Testis (tissue), 3 donors: Measurements from ENCODE around the gene DNLZ. TPM values are rescaled to one million over a fixed set of nuclear protein-coding genes. Genes with fewer than 3 reads are reported as not detected.
"Not testable (repeated sequence)": the region's sequence is repeated elsewhere in the genome, so short reads cannot be mapped to it uniquely, and the experiment has no call there.

Experiments
- DNase-seq: peaks from one replicate; pipeline ENCODE4 v3.0.0-alpha.2; 2019
- H3K27ac ChIP-seq, 2 donors: fragments of 200-600 bp; sonication (generic); one replicate each; pipeline ENCODE4 v1.5.1; 2019
- H3K27me3 ChIP-seq: fragments of 200-600 bp; sonication (generic); one replicate; pipeline ENCODE4 v1.5.1; 2019
- H3K36me3 ChIP-seq: fragments of 200-600 bp; sonication (generic); one replicate; pipeline ENCODE4 v1.5.1; 2017; ENCODE audit warnings: low read depth; ENCODE audit errors: missing control alignments
- H3K4me1 ChIP-seq: fragments of 200-600 bp; sonication (generic); one replicate; pipeline ENCODE4 v1.5.1; 2019
- H3K4me3 ChIP-seq, 2 donors: fragments of 200-600 bp; sonication (generic); one replicate each; pipeline ENCODE4 v1.5.1; 2017 to 2019
- H3K9me3 ChIP-seq: fragments of 200-600 bp; sonication (generic); one replicate; pipeline ENCODE4 v1.5.1; 2017
- CTCF ChIP-seq, 3 experiments: fragments of 450-650 bp in 2 of 3; fragments of 200-600 bp in 1 of 3; sonication (generic) in 1 of 3; IDR thresholded peaks; one replicate each; pipeline ENCODE4 v1.5.1; 2016 to 2019; ENCODE audit warnings: antibody characterized with exemption in 3 of 3, mild to moderate bottlenecking in 2 of 3, moderate library complexity in 1 of 3
- POLR2A ChIP-seq: fragments of 450-650 bp; IDR thresholded peaks from one replicate; pipeline ENCODE4 v1.6.1; 2017; ENCODE audit warnings: antibody characterized with exemption, mild to moderate bottlenecking, moderate library complexity
- WGBS, 2 donors: methylation state at CpG; one replicate each; pipeline ENCODE4 v1.1.5; 2018; 5-methylcytosine and 5-hydroxymethylcytosine counted together
- intact Hi-C: fragments of 100-400 bp; cut with DNase I; formaldehyde crosslinking; loops from one replicate; pipeline ENCODE4 v1.15.1; 2023; ENCODE audit warnings: low total_unique reads
- polyA plus RNA-seq: library from polyadenylated mRNA; stranded (reverse); fragments of 350-450 nt; fragmentation: Illumina TruSeq; extraction: RNeasy Lipid Tissue Mini Kit (QIAGEN cat#74804); gene quantifications from one replicate; pipeline ENCODE4 v1.2.3, GENCODE V29; 2014; ENCODE audit warnings: low read depth, low replicate concordance; ENCODE audit not compliant: insufficient read depth
- total RNA-seq, 2 donors: library from RNA; depleted of rRNA; stranded (reverse); fragments of >200 nt; gene quantifications; one replicate each; pipeline ENCODE4 v1.2.3, GENCODE V29; 2016

DNLZ gene
- total and polyA plus RNA-seq, 3 donors from 2014 or later: 14.0 to 51.1 (median 48.2) TPM

- peak; percentile 57 for DNase-seq
- Histone ChIP-seq H3K4me3 (peak overlapping the region; percentile 90 to 99), H3K36me3 (no peaks in the 10 kb centered on the region), H3K9me3 (no peaks in the 10 kb centered on the region), H3K4me1 (peaks cover 15% of the 10 kb centered on the region), H3K27me3 (no peaks in the 10 kb centered on the region), H3K27ac (peak overlapping the region; percentile 37 to 85)
- TF ChIP-seq CTCF (IDR thresholded peaks at IDR 0.05) (no peak), POLR2A (no peak)
- WGBS, 2 donors: 3 to 6% methylated on average over 16 to 58 of the region's 71 CpGs
- intact Hi-C loops: no loop called here
Observed at GRCh38 chr9:136409557-136410455, 46.3 kb upstream of the DNLZ start.

DNA sequence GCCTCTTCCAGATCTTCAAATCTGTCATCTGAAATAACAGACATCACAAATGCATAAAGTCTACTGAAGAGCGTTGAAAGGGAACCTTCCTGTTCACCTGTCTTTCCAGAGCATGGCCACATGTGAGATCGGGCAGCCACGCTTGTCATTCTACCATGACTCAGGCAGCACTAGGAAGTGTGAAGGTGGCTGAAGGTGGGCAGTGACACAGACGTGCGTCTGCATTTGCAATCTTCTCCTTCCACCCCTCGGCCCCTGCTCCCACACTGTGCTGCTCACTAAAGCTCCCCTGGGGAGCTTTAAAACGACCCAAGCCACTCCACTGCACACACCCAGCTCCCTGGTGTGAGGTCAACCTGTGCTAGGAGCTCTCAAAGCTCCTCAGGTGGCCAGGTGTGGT is 44.4 kb upstream of the DNLZ start:
- Histone ChIP-seq H3K4me3 (no peak overlapping the region), H3K4me1 (peaks cover 15% of the 10 kb centered on the region), H3K27ac (no peak overlapping the region), H3K27me3 (no peaks in the 10 kb centered on the region), H3K36me3 (no peaks in the 10 kb centered on the region), H3K9me3 (no peaks in the 10 kb centered on the region)
- 91 to 93% methylated on average over 7 of the region's 7 CpGs for WGBS, 2 donors
- TF ChIP-seq CTCF (IDR thresholded peaks at IDR 0.05): no peak
- no peak for TF ChIP-seq POLR2A
- intact Hi-C loops: no loop called here
- no peak for DNase-seq

DNA sequence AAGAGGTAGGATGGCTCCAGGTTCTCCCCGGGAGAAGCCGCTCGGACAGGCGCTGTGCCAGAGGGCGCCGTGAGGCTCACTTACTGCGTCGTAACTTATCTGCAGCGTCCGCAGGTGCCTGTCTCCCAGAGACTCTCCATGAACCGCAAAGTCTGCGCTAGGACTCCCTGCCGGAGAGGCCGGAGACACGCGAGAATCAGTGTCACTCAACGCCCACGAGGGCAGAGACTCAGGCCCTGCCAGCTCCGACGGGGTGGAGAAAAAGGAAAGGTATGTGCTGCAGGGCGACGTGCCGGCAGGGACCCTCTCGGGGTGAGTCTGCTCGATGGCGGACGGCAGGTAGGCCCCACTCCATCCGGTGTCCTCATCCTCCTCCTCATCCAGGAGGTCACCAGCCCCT is 43.5 kb upstream of the DNLZ start:
- DNase-seq, H3K27ac ChIP-seq, H3K4me3 ChIP-seq, H3K27me3 ChIP-seq, H3K36me3 ChIP-seq, H3K9me3 ChIP-seq, intact Hi-C loops: not testable (repeated sequence)
- peaks cover 15% of the 10 kb centered on the region for H3K4me1 ChIP-seq
- 91% methylated on average over 26 to 28 of the region's 28 CpGs for WGBS, 2 donors

DNA sequence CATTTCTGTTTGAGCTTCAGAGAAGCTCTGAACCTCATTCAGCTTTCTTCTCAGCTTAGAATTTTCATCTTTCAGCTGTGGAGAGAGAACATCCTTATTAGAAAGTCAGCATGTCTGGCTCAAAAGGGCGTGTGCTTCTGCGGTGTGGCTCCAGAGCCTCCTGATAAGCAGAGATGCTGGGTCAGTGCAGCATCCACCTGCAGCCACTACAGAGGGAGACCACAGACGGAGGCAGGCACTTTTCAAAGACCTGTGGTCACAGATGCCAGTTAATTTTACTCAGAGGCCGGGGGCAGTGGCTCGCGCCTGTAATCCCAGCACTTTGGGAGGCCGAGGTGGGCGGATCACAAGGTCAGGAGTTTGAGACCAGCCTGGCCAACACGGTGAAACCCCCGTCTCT is 42.4 kb upstream of the DNLZ start:
- H3K4me1 ChIP-seq, H3K27me3 ChIP-seq, H3K9me3 ChIP-seq, H3K36me3 ChIP-seq, DNase-seq, H3K4me3 ChIP-seq, H3K27ac ChIP-seq, intact Hi-C loops: not testable (repeated sequence)
- 83 to 95% methylated on average over 10 of the region's 10 CpGs for WGBS, 2 donors

GRCh38 chr9:136405481-136405880 is 41.9 kb upstream of the DNLZ start:
- TF ChIP-seq POLR2A: no peak
- TF ChIP-seq CTCF (IDR thresholded peaks at IDR 0.05): no peak
- WGBS, 2 donors: 77 to 80% methylated on average over 7 of the region's 7 CpGs
- intact Hi-C loops: no loop called here
- Histone ChIP-seq H3K27ac (no peak overlapping the region), H3K4me1 (peaks cover 11% of the 10 kb centered on the region), H3K27me3 (no peaks in the 10 kb centered on the region), H3K9me3 (no peaks in the 10 kb centered on the region), H3K36me3 (no peaks in the 10 kb centered on the region), H3K4me3 (no peak overlapping the region)
- DNase-seq: no peak

GRCh38 chr9:136404801-136405136 is 41.2 kb upstream of the DNLZ start:
- DNase-seq: no peak
- H3K9me3 ChIP-seq: no peaks in the 10 kb centered on the region
- intact Hi-C loops: no loop called here
- no peak overlapping the region for H3K4me3 ChIP-seq
- WGBS, 2 donors: 82 to 91% methylated on average over 5 to 14 of the region's 14 CpGs
- H3K27ac ChIP-seq: no peak overlapping the region
- no peak for TF ChIP-seq CTCF (IDR thresholded peaks at IDR 0.05)
- no peak for TF ChIP-seq POLR2A
- H3K27me3 ChIP-seq: no peaks in the 10 kb centered on the region
- H3K4me1 ChIP-seq: peaks cover 13% of the 10 kb centered on the region
- no peaks in the 10 kb centered on the region for H3K36me3 ChIP-seq
